T-helper 22 cell (primary cell): ENCODE measurements around the gene SNED1.

Experiments
- DNase-seq: peaks from one replicate; pipeline ENCODE4 v3.0.0-alpha.2; 2020; ENCODE audit warnings: low read depth

SNED1 gene

DNA sequence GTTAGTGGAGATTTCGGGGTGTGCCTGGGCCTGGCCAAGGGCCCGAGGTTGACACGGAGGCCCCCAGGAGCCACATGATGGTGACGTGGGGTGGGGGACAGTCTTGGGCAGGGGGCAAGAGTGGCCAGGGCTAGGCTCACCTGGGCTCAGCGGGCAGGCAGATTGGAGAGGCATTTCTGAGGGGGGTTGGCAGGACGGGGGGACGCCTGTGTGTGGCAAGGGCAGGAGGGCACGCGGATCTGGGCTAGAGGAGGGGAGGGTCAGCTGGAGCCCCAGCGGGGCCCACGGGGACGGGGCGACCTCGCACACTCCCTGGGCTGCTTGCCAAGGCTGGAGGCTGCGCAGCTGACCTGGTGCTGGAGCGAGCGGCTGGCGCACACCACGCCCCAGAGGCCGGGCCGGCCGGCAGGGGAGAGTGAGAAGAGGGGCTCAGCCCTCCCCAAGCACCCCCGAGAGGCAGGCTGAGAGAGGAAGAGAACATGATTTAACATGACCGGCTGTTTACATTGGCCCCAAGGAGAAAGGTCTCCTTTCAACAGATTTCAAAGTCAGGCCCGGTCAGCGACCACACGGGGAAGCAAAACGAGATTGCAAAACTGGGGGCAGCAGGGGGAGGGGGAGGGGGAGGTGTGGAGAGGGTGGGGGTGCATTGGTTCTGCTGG lies 38.0 kb upstream of the SNED1 start:
- DNase-seq, result no peak

DNA sequence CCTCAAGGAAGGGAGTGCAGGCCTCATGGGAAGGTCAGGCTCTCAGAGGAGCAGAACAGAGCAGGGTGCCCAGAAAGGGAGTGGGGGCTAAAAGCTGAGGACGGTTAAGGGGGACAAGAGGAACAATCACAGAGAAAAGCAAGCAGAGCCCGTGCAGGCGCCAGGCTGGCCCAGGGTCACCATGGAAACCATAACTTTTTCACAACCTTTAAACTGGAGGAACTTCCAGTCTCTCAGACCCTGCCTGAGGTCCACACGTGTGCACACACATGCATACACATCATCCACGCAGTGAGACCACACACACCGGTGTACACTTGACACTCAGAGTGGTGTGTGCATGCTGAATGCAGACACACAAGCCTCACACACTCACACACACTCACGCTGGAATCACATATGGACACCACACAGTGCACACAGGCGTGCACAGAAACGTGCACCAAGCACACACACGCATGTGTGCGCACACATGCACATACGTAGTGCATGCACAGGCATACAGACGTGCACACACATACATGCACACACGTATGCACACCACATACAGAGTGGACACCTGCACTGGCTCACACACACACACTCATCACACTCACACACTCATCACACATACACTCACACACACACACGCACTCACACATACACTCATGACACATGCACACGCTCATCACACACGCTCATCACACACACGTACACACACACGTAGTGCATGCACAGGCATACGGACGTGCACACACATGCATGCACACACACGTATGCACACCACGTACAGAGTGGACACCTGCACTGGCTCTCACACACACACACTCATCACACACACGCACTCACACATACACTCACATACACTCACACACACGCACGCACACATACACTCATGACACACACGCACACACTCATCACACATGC lies 37.2 kb upstream of the SNED1 start:
- DNase-seq, result no peak

DNA sequence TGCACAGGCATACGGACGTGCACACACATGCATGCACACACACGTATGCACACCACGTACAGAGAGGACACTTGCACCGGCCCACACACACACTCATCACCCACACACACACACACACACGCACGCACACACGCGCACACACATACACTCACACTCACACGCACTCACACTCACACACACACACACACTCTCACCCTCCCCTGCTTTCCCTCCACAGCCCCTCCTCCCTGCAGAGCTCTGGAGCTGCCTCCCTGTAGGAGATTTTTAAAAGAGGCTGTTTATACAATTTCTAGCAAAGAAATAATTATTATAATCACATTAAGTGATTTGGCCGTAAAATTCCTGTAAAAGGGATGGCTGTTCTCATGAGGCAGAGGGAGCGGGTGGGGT lies 36.5 kb upstream of the SNED1 start:
- no peak for DNase-seq

DNA sequence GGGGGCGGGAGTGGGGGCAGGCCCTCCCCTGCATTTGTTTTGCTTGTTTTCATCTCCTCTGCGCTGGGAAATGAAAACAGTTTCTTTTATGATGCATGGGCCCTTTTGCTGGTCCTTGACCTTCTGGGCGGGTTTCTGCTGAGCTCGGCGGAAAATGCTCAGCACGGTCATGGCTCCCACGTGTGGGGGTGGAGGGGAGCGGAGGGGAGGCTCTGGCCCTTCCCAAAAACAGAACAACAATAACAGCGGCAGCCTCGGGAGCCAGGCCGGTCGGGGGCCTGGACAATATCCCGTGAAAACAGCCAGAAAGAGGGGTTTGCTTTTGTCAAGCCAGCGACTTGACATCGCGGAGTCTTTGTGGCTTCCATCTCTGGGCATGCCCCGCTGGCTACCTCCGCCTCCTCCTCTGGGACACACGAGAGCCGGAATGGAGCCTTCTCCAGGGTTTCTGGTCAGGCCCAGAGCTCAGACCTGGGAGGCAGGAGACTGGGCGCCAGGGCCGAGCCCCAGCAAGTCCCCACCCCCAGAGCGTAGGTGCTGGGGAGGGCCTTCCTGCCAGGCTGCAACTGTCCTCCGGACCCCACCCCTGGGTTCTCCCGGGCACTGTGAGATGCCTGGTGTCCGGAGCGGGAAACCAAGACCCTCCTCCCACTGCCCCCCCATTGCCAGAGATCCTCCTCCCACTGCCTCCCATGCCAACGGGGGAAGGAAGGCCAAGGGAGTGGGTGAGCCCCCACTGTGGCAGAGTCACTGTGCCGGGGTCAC lies 35.9 kb upstream of the SNED1 start:
- no peak for DNase-seq

DNA sequence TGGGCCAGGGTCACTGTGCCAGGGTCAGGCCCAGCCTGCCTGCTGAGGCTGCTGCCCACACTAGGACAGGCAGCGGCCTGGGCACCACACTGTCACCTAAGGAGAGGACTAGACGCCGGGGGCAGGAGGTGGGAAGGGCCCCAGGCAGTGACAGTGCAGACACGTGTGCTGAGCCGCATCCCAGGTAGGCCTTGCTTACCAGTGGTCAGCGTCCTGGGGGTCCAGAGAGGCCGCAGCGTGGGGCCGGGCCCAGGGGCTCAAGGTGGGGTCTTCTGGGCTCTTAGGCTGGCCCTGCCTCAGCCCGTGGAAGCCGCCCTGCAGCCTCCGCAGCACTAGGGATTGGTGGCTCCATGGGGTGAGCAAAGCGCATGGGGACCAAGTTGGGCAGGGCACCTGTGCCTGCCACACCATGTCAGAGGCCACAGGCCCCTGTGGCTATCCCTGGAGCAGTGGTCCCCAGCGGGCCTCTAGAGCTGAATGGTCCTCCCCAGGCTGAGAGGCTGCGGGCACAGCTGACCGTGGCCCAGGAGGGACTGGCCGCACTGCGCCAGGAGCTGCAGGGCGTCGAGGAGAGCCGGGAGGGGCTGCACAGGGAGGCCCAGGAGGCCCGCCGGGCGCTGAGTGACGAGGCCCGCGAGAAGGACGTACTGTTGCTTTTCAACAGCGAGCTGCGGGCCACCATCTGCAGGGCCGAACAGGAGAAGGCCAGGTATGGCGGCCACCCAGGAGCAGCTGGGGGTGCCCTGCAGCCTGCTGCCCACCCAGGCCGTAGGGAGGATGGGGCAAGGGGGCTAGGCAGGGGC lies 35.2 kb upstream of the SNED1 start:
- DNase-seq, result no peak

DNA sequence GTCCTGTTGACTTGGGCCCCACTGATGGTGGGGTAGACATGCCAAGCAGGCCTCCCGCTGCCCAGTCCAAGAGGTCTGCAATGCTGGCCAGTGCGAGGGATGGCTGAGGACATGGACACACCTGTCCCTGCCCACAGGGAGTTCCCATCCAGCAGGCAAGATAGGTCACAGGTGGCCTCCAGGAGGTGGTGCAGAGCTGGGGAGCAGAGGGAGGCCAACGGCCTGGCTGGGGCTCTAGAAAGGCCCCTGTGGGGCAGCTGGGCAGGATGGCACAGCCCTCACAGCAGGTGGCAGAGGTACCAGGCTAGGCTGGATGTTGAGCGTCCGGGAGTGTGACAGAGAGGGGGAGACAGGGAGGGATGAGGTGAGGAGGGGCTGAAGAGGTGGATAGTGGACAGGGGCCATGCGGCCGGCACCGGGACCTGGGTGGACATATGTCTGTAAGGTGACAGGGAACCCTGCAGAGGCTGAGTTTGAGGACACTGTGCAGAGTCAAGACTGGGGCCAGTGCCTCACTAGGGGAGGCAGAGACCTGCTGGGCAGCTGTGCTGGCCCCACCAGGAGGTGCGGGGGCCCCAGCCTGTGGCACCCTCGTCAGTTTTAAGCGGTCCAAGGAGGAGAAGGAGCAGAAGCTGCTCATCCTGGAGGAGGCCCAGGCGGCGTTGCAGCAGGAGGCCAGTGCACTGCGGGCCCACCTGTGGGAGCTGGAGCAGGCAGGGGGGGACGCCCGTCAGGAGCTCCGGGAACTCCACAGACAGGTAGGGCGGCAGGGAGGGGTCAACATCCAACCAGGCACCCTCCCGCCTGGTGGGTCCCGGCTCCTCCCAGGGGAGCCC lies 34.3 kb upstream of the SNED1 start:
- no peak for DNase-seq

DNA sequence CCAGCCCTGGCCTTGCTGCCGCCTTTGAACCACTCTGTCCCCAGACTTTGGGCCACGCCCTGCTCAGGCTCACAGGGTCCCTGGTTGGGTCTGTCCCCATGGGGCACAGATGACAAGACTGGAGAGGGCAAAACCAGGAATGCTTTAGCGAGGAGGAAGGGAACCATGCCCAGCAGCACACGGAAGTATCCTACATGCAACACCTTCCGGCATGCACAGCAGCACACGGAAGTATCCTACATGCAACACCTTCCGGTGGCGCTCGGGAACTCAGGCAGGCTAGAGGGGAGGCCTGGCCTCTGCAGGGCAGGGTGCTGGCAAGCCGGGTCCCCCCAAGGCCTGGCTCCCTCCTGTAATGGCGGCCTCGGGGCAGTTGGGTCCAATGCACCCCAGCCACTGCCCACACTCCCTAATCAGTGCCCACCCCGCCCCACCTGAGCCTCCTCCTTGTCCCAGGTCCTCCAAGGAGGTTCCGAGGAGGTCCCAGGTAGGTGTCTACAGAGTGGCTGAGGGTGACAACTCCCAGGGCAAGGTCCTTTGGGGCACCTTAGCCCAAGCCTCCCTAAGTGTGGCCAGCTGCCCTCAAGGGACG lies 33.6 kb upstream of the SNED1 start:
- no peak for DNase-seq

DNA sequence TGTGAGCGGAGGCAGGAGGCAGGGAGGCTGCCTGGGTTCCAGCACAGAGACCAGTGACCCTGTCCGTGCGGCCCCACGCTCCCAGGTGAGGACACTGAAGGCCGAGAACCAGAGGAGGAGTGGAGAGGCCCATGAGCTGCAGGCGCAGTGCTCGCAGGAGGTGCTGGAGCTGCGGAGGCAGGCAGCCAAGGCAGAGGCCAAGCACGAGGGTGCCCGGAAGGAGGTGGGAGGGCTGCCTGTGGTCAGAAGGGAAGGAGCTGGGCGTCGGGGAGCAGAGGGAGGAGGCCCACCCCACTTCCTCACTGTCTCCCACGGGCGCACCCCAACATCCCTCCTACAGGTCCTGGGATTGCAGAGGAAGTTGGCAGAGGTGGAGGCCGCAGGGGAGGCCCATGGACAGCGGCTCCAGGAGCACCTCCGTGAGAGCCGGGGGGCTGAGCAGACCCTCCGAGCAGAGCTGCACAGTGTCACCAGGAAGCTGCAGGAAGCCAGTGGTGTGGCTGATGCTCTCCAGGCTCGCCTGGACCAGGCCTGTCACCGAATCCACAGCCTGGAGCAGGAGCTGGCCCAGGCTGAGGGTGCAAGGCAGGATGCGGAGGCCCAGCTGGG lies 33.0 kb upstream of the SNED1 start:
- DNase-seq, result no peak

DNA sequence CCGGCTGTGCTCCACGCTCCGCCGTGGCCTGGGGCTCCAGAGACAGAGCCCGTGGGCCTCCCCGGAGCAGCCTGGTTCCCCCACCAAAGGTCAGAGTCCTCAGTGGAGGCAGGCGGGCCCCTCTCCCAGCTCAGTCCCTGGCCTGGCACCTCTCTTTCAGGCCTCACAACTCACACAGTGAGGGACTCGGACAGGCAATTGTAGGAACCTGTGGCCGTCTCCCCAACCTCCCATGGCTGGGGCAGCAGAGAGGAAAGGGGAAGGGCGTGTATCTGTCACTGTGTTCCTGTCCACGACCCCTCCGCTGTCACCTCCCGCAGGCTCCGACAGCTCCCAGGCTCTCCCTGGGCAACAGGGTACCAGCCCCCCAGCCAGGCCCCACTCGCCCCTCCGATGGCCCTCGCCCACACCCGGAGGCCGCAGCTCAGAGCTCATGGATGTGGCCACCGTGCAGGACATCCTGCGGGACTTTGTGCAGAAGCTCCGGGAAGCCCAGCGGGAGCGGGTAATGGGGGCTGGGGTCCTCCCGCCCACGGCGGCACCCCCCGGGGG lies 32.4 kb upstream of the SNED1 start:
- no peak for DNase-seq

DNA sequence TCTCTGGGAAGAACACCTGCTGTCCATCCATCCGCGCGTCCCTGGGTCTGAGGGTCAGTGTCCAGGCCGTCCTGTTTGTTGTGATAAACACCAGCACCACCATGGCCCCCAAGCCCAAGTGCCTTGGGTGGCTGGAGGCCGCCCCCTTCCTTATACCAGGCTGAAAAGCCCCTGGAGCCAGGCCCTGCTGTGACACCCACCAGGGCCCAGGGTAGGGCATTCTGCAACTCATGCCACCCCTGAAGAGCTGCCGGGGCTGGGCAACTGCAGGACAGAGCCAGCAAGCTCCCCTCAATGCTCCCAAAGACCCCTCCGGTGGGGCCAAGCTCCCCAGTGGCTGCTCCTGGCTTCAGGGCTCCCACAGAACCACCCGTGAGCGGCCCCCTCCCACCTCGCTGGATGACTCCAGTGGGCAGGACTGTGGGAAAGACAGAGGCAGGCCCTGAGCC lies 31.9 kb upstream of the SNED1 start:
- no peak for DNase-seq

DNA sequence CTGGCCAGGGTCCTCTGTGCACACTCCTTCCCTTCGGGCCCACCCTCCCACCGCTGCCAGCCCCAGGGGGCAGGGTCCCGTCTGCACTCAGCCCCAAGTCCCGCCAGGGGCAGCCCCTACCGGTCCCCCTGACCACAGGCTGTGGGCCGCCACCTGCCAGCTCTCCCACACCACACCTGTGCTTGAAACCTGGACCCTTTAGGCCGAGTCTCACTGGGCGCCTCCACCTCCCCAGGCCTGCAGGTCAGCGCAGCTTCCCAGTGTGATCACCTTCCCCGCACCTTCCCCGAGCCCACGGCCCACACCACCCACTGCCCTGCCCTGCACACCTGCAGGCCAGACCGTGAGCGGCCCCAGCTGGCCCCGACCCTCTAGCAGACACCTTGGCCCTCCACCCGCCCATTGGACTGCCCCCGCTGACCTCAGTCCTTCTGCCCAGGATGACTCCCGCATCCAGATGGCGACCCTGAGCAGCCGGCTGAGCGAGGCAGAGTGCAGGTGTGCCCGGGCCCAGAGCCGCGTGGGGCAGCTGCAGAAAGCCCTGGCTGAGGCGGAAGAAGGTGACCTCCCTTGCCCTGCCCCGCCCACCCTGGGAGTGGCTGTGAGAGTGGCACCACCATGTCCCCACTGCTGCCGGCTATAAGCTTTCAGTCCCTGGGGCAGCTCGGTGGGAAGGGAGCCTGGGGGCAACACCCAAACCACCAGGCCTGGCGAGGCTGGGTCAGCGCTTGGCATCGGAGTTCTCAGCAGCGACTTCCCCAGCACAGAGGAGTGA lies 31.3 kb upstream of the SNED1 start:
- no peak for DNase-seq

DNA sequence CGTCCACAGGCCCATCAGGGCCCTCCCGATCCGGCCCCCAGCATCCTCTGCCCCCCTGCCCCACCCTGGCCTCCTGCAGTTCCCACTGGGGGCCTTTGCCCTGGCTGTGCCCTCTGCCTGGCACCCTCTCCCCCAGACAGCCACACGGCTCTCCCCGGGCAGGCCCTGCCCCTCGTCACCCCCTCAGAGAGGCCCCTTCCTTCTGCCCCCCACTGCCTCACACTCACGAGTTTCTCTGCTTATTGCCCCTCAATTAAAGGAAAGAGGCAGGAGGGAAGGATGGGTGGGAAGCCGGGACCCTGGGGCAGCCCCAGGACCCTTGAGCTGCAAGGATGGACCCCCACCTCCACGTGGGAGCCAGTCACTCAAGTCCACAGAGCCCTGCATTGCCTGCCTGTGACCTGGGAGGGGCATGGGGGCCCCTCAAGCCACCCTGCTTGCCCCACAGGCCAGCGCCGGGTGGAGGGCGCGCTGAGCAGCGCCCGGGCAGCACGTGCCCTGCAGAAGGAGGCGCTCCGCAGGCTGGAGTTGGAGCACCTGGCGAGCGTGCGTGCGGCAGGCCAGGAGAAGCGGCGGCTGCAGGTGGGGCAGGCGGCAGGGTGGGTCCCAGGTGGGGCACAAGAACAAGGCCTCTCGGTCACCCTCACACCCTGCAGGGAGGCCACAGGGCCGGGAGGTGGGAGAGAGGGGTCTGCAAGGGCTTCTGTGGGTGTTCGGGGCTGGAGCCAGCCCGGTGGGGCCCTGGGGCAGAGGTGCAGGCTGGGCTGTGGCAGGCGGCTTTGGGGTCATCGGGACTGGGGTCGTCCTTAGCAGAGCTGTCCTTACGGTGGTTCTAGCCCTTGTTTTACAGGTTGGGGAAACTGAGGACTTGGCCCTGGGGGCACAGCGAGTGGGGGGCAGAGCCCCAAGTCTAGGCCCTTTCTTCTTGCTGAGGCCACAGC lies 30.5 kb upstream of the SNED1 start:
- DNase-seq, result no peak

DNA sequence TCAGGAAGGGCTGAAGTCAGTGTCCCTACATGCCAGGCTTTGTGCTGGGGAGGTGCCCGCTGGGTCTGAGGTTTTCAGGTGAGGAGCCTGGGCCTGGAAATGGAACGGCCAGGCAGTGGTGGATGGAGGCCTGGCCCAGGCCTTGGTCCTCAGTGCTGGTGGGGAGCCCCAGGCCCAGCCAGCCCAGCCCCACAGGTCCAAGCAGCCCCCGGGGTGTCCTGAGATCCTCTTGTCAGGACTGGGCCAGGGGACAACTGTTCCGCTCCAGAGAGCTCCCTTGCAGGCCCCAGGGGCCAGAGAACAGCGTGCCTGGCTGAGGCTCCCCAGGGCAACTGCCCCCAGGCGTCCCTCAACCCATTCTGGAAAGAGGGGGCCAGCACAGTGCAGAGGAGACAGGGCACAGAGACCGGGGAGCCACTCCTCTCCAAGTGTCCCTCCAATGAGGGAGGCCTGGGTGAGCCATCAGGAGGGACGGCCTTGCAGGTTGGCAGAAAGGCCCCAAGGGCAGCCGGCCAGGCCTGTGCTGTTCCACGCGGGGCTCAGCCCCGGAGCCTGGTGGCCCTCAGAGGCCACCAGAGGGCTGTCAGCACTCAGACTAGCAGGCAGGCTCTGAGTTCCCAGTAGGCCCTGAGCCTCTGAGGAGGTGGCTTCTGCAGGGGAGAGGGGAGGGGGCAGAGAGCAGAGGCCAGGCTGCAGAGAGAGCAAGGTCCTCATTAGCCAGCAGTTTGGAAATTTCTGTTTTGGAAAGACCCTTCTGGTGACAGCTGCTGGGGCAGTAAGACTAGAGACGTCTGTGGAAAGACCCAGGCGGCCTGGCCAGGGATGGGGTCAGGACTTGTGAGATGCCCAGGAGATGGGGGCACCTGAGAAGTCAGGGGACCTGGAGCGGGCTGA lies 29.4 kb upstream of the SNED1 start:
- no peak for DNase-seq

DNA sequence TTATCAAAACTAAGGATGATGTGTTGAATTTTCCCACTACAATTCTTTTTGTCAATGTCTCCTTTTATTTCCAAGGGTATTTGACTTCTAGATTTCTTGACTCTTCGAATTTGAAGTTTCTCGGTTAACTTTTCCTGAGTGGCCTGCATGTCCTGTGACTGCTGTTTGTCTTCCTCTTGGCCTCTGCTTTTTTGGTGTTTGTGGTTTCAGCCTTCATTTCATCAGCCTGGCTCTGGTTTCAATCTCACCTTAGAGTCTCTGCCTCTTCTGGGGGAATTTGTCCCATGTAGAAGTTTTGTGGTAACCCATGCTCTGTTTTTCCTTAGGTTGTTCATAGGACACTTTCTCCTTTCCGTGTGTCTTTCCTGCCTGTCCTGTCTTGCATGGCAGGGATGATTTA lies 28.3 kb upstream of the SNED1 start:
- DNase-seq, result no peak

DNA sequence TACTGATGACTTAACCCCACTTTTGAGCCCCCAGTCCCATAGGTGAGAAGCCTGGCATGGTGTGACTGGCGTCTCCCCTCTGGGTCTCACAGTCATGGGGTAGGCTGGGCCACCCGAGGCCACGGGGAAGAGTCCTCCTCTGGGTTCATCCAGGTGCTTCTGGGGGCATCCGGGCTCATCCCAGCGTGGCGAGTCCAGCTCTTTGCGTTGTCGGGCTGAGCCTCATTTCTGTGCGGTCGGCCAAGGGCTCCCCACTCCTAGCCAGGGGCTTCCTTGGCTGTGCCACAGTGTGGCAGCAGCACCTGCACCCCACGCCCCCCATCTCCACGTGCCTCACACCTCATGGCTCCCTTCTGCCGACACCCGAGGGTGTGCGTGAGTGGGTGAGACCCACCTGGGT lies 27.6 kb upstream of the SNED1 start:
- no peak for DNase-seq

DNA sequence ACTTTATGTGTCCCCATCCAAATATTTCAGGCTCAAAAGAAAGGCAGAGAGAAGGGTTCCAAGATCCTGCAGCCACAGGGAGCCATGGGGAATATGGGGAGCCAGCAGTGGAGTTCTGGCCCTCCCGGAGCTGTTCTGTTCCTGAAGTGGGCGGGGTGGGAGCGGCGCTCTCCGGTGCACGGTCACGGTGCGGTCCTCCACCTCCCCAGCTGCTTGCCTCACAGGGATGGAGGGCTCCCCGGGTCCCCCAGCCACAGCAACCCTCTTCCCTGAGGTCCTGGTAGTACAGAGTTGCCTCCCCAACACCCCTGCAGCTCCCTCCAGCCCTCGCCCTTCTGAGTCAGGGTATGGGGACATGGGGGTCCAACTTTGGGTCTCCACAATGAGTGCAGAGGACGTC lies 26.2 kb upstream of the SNED1 start:
- no peak for DNase-seq
